NCI-H460 (cell line): ENCODE measurements around the gene HACE1. TPM values are rescaled to one million over a fixed set of nuclear protein-coding genes. Genes with fewer than 3 reads are reported as not detected.
A peak's percentile ranks its signal among the peaks of the same experiment; 100 is the strongest.

Experiments
- DNase-seq: peaks from one replicate; pipeline ENCODE4 v3.0.0-alpha.2; 2016; ENCODE audit warnings: low read depth; ENCODE audit errors: extremely low read depth
- small RNA-seq, 2 experiments: library from RNA; depleted of rRNA; stranded (forward); fragments of <200 nt; gene quantifications; one replicate each; pipeline ENCODE3, GENCODE V24; 2014
- total RNA-seq: library from RNA; depleted of rRNA; stranded (reverse); fragments of >200 nt; shearing (Covaris generic); gene quantifications from 2 replicates; pipeline ENCODE4 v1.2.3, GENCODE V29; 2014; rRNA removed

HACE1 gene
- total RNA-seq, 1 experiment from 2014 or later: 7.1 TPM

DNA sequence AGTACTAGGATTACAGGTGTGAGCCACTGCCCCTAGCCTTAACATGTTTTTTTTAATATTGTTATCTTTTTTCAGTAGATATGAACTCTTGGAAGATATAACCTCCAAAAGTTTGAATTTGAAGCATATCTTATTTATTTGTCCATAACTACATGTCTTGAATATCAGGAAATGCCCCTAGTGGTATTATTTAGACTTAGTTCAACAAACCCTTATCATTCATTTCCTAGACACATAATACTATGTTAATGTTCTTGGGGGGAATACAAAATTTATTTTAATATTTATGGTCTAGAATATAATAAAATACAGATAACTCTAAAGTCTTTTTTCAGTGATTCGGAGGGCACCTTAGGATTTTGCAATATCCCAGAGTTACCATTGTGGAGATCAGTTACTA, 160.7 kb downstream of the HACE1 start:
- DNase-seq: no peak

DNA sequence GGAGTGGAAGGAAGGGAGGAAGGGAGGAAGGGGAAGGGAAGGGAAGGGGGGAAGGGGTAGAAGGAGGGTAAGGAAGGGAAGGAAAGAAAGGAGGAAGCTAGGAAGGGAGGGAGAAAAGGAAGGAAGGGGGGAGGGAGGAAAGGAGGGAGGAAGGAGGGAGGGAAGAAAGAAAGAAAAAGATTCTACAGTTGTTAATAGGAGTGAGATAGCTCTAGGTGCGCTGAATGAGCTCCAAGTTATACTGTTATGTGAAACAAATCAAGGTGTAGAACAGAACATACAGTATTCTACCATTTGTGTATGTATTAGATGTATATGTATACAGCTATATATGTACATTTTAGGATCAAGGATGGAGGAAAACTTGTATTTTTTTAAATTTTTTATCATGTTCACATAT, 167.7 kb downstream of the HACE1 start:
- no peak for DNase-seq

DNA sequence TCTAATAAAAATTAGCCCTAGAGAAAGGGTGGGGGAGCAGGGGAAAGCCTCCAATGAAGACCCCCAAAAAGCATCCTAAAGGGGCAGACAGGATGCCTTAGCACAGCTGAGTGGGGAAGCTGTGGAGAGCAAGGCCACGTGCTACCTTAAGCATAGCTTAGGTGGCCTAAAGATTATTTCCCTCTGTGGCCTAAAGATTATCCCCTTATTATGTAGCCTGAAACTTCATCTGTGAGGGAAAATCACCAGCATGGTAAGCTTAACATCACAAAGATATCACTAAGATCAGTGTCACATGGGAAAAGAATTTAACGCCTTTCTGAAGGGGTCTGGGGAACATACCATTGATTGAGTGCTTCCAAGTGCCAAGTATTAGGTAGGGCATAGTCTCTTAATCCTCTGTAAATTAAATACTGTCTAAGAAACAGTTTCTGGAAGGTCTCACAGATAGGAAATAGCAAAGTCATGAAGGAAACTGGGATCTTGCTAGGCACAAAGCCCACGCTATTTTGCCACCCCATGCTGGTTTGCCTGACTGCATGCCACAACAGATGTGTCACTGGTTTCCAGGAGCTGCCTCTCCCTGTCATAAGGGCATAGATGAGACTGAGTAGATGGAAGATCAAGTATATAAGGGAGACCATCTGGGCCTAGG, 170.0 kb downstream of the HACE1 start:
- no peak for DNase-seq

DNA sequence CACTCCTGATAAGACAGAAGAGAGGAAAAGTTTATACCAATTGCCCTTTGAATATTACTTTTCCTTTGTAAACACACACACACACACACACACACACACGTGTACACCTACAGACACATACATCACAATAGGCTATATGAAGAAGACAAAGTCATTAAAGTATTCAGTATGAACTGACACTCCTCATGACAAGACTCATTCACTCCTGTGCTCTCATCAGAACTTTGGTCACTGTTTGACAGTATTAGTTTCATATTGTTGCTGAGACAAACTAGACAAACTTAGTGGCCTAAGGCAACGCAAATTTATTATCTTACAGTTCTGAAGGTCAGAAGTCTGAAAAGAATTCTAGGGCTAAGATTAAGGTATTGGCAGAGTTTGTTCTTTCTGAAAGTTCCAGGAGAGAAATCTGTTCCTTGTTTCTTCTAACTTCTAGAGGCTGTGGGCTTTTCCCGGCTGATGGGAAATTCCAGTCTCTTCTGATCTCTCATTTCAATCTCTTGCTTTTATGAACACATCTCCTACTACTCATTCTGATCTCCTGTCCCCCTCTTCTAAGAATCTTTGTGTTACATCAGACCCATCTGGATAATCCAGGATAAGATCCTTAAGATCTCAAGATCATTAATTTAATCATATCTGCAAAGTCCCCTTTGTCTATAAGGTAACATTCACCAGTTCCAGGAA, 171.3 kb downstream of the HACE1 start:
- no peak for DNase-seq

DNA sequence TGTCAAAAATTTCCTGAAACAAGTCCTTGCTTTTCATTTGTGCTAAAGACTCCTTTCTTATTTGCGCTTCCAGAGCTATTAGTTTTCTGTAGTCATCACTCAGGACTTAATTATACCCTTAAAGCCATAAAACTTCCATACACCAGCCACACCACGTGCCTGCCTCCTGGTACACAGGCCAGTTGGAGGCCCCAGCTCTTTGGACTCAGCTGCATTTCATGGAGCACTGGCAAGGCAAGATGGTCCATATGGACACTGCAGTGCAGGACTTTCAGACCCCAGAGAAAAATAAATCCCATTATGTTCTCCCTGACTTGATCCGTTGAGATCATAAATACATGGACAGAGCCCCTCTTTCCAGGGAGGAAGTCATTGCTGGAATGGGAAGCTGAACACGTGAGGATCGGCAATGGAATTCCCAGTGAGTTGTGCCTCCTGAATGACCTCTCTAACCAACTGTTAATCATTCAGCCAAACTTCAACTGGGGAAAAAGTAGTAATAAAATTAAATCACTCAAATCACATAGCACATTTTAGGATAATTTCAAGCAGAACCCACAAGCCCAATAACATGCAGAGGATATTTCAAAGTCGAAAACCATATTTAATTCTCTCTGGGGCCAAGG, 173.1 kb downstream of the HACE1 start:
- DNase-seq: no peak

DNA sequence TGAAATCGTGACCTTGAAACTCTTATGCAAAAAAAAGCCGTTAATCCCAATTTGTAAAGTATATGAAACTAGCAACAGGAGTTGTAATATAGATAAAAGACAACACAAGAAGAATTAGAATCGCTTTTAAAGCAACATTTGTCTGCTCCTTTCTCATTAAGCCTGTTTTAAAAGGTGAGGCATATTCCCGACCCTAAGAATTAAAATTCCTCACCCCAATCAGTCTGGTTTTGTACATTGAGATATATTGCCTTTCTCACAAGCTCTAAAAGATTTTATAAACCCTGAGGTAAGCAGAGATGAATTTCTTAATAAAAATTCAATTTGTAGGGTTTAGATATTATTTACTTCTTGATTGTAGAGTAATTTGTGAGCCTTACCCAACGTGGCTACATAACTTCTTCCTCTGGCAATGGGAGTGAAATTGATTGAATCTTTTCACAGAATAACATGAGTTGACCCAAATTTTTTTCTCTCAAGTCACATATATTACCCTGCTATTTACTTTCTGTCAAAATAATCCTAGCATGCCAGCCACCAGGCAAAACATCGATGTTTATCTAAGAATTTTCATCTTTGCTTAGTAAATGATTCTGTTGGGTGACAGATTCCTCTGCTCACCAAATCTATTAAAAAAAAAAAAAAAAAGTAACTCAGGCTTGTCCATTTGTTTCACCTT, 173.7 kb downstream of the HACE1 start:
- no peak for DNase-seq

DNA sequence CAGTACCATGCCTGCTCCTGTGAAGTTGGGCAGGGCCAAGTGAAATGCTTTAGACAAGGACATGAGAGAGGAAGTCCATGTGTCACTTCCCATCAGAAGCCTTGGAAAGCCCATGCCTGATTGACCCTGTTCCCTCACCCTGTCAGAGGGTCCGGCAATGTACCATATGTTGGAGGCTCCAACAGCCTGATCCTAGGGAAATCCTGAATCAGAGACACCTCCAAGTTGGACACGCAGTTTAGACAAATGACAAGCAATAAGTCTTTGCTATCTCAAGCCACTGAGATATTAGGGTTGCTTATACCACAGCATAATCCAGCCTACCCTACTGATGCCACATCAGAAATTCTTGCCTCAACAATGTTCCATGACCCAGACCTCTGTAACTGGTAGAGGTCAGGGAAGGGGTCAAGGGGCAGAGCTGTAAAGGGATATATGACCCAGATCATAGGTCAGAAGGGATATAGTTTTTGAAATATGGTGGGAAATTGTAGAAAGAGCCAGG, 174.8 kb downstream of the HACE1 start:
- no peak for DNase-seq

DNA sequence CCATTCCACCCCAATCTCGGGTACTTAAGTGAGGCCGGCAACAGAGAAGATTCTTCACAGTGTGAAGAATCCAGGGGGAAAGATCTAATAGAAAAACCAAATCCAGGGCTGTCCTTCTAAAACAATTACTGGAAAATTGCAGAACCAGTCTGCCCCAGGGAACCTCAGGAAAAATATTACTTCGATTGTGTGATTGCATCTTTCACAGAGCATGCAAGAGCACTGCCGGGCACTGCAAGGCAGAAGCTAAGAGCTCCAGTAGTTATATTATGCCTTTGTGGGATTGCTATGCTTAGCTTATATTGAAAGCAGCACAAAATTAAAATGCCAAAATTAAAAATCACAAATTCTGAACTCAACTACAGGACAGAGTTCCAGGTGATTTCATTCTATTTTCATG, 175.9 kb downstream of the HACE1 start:
- DNase-seq: no peak

DNA sequence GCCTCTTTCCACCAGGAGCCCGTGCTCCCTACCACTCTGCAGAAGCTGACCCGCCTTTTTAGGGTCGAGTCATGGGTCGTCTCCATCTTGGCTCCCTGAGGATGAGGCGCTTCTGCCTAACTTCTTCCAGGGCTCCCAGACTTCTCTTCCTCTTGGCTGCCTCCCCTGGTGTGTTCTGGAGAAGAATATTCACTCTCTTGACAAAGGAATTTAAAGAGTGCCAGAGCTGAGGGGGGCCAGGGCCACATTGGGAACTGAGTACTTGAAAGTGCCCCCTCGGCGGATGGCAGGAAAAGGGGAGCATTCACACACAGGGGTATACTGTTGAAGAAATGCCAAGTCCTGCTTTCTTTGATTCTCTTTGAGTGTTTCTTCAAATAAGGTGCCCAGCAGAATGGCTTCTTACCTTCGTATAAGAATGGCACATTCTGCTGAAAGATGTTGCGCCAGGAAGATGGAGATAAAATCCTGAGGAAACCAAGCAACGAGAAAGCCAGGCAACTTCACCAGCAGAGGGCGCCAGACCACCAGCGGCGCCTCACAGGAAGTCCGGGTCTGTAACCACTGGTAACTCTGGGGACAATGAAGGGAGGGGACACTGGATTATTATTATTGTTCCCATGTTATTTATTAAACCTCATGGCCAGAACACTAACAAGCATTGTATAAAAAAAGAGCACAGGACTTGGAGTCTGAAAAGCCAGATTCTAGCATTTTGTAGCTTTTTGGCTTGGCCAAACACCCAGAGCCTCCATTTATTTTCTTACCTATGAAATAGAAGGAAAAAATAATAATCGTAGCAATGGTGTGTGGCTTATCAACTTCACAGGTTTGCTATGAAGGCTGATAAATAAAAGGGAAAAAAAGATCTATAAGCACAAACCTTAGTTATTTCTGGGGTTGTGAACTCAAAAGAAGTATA, 176.7 kb downstream of the HACE1 start:
- DNase-seq: peak; percentile 36

DNA sequence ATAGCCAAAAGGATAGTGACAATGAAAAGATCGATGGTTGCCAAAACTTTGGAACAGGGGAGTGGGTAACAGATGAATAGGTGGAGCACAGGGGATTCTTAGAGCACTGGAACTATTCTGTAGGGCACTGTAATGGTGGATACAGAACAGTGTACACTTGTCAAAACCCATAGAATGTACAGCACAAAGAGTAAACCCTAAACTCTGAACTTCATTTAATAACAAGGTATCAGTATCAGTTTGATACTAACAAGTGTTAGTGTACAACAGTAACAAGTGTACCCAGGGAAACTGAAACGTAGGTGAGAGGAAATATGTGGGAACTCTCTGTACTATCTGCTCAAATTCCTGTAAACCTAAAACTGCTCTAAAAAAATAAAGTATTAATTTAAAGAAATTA, 179.2 kb downstream of the HACE1 start:
- DNase-seq: no peak

DNA sequence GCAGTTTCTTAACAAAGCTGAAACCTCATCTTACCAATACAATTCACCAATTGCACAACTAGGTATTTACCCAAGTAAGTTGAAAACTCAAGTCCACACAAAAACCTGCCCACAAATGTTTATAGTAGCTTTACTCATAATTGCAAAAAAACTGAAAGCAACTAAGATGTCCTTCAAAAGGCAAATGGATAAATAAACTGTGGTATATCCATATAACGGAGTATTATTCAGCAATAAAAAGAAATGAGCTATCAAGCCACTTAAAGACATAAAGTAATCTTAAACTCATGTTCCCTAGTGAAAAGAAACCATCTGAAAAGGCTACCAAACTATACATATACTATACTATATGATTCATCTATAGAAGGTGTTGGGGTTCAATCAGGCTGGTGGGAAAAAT, 179.7 kb downstream of the HACE1 start:
- no peak for DNase-seq

Small RNA genes within 50 kb of the gene (small RNA-seq; reads per million reads assigned to genes)
- 0 reads per million in 2 experiments for gene RNU6-897P

Other genes with a start within 250 kb of the HACE1 start
- gene LIN28B, start 97.2 kb upstream of the HACE1 start, total RNA-seq: not detected in 2 replicates